GM18907 (cell line): ENCODE measurements around the gene BMP8A.
"Not testable (repeated sequence)": the region's sequence is repeated elsewhere in the genome, so short reads cannot be mapped to it uniquely, and the experiment has no call there.

Experiments
- ATAC-seq: cut with Tn5 transposase; IDR thresholded peaks from one replicate; pipeline ENCODE4 v1.9.1; 2021; ENCODE audit warnings: mild to moderate bottlenecking, moderate library complexity; ENCODE audit not compliant: unreplicated experiment

BMP8A gene

GRCh38 chr1:39491146-39491921, at the start of gene BMP8A:
Gene BMP8A, plus strand, starts transcription at chr1:39491636. Its CDS starts 356 bp downstream, at chr1:39491992.
- ATAC-seq = peak; percentile 57

GRCh38 chr1:39441797-39442196, 49.6 kb upstream of the BMP8A start:
- ATAC-seq = no peak

GRCh38 chr1:39445573-39445972, 45.9 kb upstream of the BMP8A start:
- ATAC-seq = no peak

GRCh38 chr1:39446986-39447567, 44.4 kb upstream of the BMP8A start:
- ATAC-seq = no peak

- ATAC-seq = not testable (repeated sequence)
Measured at GRCh38 chr1:39450041-39450440, 41.4 kb upstream of the BMP8A start.

- ATAC-seq = no peak
Measured at GRCh38 chr1:39450956-39451606, 40.4 kb upstream of the BMP8A start.

- no peak for ATAC-seq
Measured at GRCh38 chr1:39452081-39452480, 39.4 kb upstream of the BMP8A start.

GRCh38 chr1:39452540-39452939, 38.9 kb upstream of the BMP8A start:
- no peak for ATAC-seq

GRCh38 chr1:39453603-39454002, 37.8 kb upstream of the BMP8A start:
- ATAC-seq = no peak

- ATAC-seq = no peak
Measured at GRCh38 chr1:39458991-39459390, 32.4 kb upstream of the BMP8A start.

- ATAC-seq = no peak
Measured at GRCh38 chr1:39462074-39462473, 29.4 kb upstream of the BMP8A start.

- no peak for ATAC-seq
Measured at GRCh38 chr1:39466413-39467107, 24.9 kb upstream of the BMP8A start.

- ATAC-seq = not testable (repeated sequence)
Measured at GRCh38 chr1:39467108-39467720, 24.2 kb upstream of the BMP8A start.

- ATAC-seq = no peak
Measured at GRCh38 chr1:39469150-39469549, 22.3 kb upstream of the BMP8A start.

GRCh38 chr1:39470040-39470439, 21.4 kb upstream of the BMP8A start:
- ATAC-seq = no peak

- ATAC-seq = no peak
Measured at GRCh38 chr1:39472826-39473225, 18.6 kb upstream of the BMP8A start.

GRCh38 chr1:39473324-39473723, 18.1 kb upstream of the BMP8A start:
- ATAC-seq = no peak

- no peak for ATAC-seq
Measured at GRCh38 chr1:39474810-39475209, 16.6 kb upstream of the BMP8A start.

GRCh38 chr1:39475551-39475950, 15.9 kb upstream of the BMP8A start:
- ATAC-seq = not testable (repeated sequence)

- ATAC-seq = no peak
Measured at GRCh38 chr1:39478126-39478915, 13.1 kb upstream of the BMP8A start.
